ENCODE results near the gene IL1RAPL1.

IL1RAPL1 gene

DNA sequence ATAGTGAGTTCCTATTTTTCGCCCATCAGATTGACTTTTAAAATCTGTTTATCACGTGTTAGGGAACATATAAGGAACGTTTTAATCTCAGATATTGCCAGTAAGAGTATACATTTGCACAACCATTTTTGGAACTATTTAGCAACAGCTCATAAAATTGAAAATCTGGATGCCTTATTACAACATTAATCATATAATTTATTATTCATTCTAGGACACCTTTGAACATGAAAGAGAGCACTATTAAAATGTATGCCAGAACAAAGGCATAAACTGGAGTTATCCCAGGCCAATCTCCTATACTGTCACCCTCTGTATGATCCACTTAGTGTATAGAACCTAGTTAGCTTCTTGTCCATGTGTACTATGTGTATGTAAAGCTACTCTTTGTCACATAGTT, 1049.1 kb downstream of the IL1RAPL1 start:
- no peaks in the 10 kb centered on the region for H3K9me3 Mint-ChIP-seq
- H3K36me3 Mint-ChIP-seq (ENCODE audit: low read depth) = no peaks in the 10 kb centered on the region
- no peaks in the 10 kb centered on the region for H3K27me3 Mint-ChIP-seq (ENCODE audit: low read depth, poor library complexity)
- H3K4me3 Mint-ChIP-seq = no peak overlapping the region
- H3K4me1 Mint-ChIP-seq = no peaks in the 10 kb centered on the region
- no peak for DNase-seq
- H3K27ac Mint-ChIP-seq = no peak overlapping the region
- TF ChIP-seq, protein P1, sequence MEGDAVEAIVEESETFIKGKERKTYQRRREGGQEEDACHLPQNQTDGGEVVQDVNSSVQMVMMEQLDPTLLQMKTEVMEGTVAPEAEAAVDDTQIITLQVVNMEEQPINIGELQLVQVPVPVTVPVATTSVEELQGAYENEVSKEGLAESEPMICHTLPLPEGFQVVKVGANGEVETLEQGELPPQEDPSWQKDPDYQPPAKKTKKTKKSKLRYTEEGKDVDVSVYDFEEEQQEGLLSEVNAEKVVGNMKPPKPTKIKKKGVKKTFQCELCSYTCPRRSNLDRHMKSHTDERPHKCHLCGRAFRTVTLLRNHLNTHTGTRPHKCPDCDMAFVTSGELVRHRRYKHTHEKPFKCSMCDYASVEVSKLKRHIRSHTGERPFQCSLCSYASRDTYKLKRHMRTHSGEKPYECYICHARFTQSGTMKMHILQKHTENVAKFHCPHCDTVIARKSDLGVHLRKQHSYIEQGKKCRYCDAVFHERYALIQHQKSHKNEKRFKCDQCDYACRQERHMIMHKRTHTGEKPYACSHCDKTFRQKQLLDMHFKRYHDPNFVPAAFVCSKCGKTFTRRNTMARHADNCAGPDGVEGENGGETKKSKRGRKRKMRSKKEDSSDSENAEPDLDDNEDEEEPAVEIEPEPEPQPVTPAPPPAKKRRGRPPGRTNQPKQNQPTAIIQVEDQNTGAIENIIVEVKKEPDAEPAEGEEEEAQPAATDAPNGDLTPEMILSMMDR (IDR thresholded peaks at IDR 0.05) = no peak

DNA sequence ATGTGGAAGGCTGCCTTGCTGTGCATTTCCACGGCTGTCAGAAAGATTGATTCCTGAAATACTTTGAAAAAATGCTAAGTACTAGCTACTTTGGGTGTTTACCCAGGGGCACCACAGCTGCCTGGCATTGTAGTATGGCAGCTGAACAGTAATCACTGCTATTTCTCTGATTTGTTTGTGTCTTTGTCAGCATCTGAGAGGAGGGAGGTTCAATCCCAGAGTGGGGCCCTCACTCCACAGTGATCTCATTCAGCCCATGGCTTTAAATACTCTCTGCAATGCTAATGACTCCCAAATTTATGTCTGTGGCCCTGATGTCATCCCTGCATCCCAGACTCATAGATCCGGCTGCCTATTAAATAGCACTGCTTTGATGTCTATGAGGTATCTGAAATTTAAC, 1052.9 kb downstream of the IL1RAPL1 start:
- no peaks in the 10 kb centered on the region for H3K36me3 Mint-ChIP-seq (ENCODE audit: low read depth)
- H3K27ac Mint-ChIP-seq = no peak overlapping the region
- no peaks in the 10 kb centered on the region for H3K9me3 Mint-ChIP-seq
- H3K27me3 Mint-ChIP-seq (ENCODE audit: low read depth, poor library complexity) = no peaks in the 10 kb centered on the region
- H3K4me1 Mint-ChIP-seq = no peaks in the 10 kb centered on the region
- H3K4me3 Mint-ChIP-seq = no peak overlapping the region
- TF ChIP-seq, protein P1 (IDR thresholded peaks at IDR 0.05) = no peak
- DNase-seq = no peak

DNA sequence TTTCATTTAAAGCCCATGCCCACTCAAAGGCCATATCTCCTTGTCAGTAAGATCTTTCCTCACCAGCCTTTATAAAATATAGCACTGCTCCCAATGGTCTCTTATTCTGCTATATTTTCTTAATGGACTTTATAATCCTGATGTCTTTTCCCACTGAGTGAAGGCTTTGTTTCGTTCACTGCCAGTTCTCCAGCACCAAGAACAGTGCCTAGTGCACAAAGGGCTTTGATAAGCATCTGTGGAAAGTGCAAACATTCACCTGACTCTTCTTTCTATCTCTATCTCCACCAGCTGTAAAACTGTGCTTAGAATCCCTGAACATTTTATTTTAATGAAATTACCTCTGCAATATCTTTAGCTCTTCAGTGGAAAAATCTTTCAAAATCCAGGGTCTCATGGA, 1054.2 kb downstream of the IL1RAPL1 start:
- Mint-ChIP-seq H3K4me1 (no peaks in the 10 kb centered on the region), H3K9me3 (peaks cover 8% of the 10 kb centered on the region), H3K4me3 (no peak overlapping the region), H3K27ac (no peak overlapping the region), H3K36me3 (ENCODE audit: low read depth) (peaks cover 7% of the 10 kb centered on the region), H3K27me3 (ENCODE audit: low read depth, poor library complexity) (no peaks in the 10 kb centered on the region)
- TF ChIP-seq, protein P1 (IDR thresholded peaks at IDR 0.05) = no peak
- no peak for DNase-seq

DNA sequence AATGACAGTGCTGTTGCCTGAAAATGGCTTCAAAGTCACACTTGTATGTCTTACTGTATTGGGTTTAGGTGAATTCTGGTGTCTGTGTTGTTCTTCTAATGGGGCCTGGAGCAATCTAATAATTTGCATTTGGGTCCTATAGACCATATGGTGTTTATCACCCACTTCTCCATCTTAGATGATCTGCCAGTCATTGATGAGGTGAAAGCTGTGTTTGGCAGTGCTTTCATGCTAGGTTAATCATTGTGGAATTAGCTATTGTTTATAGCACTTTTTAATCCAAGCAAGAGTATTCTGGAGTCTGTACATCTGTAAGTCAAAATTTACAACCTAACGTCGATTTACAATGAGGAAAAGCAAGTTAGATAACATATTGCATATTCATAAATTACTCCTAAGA, 1055.9 kb downstream of the IL1RAPL1 start:
- Mint-ChIP-seq H3K27me3 (ENCODE audit: low read depth, poor library complexity) (no peaks in the 10 kb centered on the region), H3K36me3 (ENCODE audit: low read depth) (peaks cover 8% of the 10 kb centered on the region), H3K4me3 (no peak overlapping the region), H3K4me1 (no peaks in the 10 kb centered on the region), H3K9me3 (peaks cover 10% of the 10 kb centered on the region), H3K27ac (no peak overlapping the region)
- no peak for DNase-seq
- TF ChIP-seq, protein P1 (IDR thresholded peaks at IDR 0.05) = no peak

DNA sequence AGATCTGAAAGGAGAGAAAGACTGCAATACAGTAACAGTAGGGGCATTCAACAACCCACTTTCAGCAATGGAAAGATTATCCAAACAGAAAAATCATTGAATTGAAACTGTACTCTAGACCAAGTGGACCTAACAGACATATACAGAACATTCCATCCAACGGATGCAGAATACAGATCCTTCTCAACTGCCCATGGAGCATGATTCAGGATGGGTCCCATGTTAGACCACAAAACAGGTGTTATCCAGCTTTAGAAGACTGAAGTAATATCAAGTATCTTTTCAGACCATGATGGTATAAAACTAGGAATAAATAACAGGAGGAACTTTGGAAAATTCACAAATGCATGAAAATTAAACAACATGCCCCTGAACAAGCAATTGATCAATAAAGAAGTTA, 1060.9 kb downstream of the IL1RAPL1 start:
- Mint-ChIP-seq H3K36me3 (ENCODE audit: low read depth) (peaks cover 8% of the 10 kb centered on the region), H3K4me1 (no peaks in the 10 kb centered on the region), H3K9me3 (peaks cover 10% of the 10 kb centered on the region), H3K4me3 (no peak overlapping the region), H3K27me3 (ENCODE audit: low read depth, poor library complexity) (no peaks in the 10 kb centered on the region), H3K27ac (no peak overlapping the region)
- DNase-seq = no peak
- TF ChIP-seq, protein P1 (IDR thresholded peaks at IDR 0.05) = no peak

DNA sequence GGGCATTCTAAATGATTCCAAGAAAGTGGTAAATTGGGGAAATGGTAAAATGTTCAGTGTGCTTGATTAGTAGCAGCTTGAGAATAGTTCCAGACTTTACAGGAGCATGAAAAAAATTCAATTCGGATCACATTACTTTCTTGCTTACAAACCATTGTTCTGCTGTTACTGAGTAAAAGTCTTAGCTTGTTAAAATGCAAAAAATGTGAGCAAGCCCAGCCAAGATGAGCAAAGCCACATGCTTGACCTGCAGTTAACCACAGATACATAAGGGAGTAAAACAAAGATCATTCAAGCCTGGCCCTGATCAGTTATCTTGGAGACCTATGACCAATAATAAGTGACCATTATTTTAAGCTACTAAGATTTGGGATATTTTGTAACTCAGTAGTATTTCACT, 1065.2 kb downstream of the IL1RAPL1 start:
- no peaks in the 10 kb centered on the region for H3K4me1 Mint-ChIP-seq
- no peaks in the 10 kb centered on the region for H3K27me3 Mint-ChIP-seq (ENCODE audit: low read depth, poor library complexity)
- H3K9me3 Mint-ChIP-seq = no peaks in the 10 kb centered on the region
- DNase-seq = no peak
- no peak overlapping the region for H3K4me3 Mint-ChIP-seq
- no peaks in the 10 kb centered on the region for H3K36me3 Mint-ChIP-seq (ENCODE audit: low read depth)
- TF ChIP-seq, protein P1 (IDR thresholded peaks at IDR 0.05) = no peak
- H3K27ac Mint-ChIP-seq = no peak overlapping the region
